Astrocyte of the spinal cord (primary cell): ENCODE measurements around the gene SCYGR7.
A peak's percentile ranks its signal among the peaks of the same experiment; 100 is the strongest.
"Not testable (repeated sequence)": the region's sequence is repeated elsewhere in the genome, so short reads cannot be mapped to it uniquely, and the experiment has no call there.

Experiments used
- DNase-seq: peaks from one replicate; pipeline ENCODE4 v3.0.0; 2011; ENCODE audit warnings: low read depth, low spot score
- H3K4me3 ChIP-seq: 2 replicates; pipeline ENCODE4 v1.5.1; 2011; ENCODE audit warnings: low read depth, mild to moderate bottlenecking, low read length, moderate library complexity
- in situ Hi-C: cut with HindIII; loops from 2 replicates; pipeline ENCODE4 v1.10.0; 2017; ENCODE audit warnings: low sequenced_read_pairs
- TF ChIP-seq, protein P1 (sequence below): IDR thresholded peaks from 2 replicates; pipeline ENCODE4 v1.5.1; 2012; ENCODE audit warnings: low read depth, mild to moderate bottlenecking, low read length, inconsistent platforms

SCYGR7 gene

DNA sequence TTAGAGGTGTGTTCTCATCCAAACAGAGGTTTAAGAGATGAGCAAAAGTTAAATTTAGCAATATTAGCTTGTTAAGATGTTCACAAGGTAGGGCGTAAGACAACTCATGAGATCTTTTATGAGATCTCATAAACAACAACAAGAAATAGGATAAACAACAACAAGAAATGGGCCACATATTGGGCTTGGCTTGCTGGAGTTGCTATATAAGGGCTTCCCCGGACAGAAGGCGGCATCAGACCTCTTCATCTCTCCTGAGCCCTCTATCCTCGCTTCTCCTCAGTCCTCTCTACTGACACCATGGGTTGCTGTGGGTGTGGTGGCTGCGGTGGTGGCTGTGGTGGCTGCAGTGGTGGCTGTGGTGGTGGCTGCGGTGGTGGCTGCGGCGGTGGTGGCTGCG is 17.5 kb downstream of the SCYGR7 start, which contains the start of gene SCYGR8:
SCYGR8 (plus strand) TSS at position 301 of the 400 bp plus-strand sequence; CDS start at position 301, 0 bp downstream.
- in situ Hi-C loops: no loop called here
- TF ChIP-seq, protein P1, sequence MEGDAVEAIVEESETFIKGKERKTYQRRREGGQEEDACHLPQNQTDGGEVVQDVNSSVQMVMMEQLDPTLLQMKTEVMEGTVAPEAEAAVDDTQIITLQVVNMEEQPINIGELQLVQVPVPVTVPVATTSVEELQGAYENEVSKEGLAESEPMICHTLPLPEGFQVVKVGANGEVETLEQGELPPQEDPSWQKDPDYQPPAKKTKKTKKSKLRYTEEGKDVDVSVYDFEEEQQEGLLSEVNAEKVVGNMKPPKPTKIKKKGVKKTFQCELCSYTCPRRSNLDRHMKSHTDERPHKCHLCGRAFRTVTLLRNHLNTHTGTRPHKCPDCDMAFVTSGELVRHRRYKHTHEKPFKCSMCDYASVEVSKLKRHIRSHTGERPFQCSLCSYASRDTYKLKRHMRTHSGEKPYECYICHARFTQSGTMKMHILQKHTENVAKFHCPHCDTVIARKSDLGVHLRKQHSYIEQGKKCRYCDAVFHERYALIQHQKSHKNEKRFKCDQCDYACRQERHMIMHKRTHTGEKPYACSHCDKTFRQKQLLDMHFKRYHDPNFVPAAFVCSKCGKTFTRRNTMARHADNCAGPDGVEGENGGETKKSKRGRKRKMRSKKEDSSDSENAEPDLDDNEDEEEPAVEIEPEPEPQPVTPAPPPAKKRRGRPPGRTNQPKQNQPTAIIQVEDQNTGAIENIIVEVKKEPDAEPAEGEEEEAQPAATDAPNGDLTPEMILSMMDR: no peak
- no peak for DNase-seq
- no peak within 1 kb of the TSS for H3K4me3 ChIP-seq

DNA sequence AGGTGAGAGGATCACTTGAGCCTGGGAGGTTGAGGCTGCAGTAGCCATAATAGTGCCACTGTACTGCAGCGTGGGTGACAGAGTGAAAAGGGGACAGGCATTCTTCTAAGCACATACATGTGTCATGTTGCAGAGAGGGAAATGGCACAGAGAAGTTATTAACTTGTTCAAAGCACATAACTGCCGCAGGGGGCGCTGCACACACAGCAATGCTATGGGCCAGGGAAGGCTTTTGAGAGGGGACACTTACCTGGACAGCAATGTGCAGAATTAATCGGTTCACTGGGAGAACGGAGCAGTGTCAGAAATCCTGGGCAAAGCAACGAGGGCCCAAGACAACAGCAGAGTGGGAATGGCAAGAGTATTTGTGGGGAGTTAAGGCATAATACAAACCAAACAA is 19.9 kb downstream of the SCYGR7 start:
- no peak for DNase-seq
- in situ Hi-C loops: no loop called here
- TF ChIP-seq, protein P1: peak; percentile 48
- no peak overlapping the region for H3K4me3 ChIP-seq

DNA sequence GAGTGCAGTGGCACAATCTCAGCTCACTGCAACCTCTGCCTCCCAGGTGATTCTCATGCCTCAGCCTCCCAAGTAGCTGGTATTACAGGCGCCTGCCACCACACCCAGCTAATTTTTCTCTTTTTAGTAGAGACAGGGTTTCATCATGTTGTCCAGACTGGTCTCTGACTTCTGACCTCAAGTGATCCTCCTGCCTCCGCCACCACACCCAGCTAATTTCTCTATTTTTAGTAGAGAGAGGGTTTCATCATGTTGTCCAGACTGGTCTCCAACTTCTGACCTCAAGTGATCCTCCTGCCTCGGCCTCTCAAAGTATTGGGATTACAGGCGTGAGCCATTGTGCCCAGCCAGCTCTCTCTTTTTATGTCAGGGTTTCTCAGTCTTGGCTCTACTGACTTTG is 28.1 kb downstream of the SCYGR7 start:
- in situ Hi-C loops, DNase-seq, H3K4me3 ChIP-seq: not testable (repeated sequence)

DNA sequence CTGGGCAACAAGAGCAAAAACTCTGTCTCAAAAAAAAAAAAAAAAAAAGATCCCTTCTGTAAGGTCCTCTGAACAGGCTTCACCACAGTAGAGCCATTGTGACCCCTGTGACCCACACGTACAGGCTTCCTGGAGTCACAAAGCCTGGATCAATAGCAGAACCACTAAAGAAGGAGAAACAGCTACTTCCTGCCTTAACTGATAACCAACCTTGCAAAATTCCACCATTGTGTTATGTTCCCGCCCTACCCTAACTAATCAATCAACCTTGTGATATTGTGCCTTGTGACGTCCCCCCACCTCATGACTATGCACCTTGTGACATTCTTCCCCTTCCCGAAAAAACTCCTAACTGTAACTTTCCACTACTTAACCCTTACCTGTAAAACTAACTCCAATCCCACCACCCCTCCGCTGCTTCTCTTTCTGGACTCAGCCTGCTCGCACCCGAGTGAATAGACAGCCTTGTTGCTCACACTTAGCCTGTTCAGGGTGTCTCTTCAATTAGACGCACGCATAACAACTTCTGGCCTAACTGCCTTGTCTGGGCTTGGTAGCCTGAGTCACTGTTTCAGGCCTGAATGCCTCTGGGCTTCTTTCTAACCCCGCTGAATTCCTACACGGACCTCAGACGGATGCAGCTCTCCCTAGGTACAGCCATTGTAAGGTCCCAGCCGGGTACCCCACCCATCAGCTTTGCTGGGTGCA is 31.4 kb downstream of the SCYGR7 start:
- no peak for DNase-seq
- no peak overlapping the region for H3K4me3 ChIP-seq
- TF ChIP-seq, protein P1: no peak
- in situ Hi-C loops: no loop called here

DNA sequence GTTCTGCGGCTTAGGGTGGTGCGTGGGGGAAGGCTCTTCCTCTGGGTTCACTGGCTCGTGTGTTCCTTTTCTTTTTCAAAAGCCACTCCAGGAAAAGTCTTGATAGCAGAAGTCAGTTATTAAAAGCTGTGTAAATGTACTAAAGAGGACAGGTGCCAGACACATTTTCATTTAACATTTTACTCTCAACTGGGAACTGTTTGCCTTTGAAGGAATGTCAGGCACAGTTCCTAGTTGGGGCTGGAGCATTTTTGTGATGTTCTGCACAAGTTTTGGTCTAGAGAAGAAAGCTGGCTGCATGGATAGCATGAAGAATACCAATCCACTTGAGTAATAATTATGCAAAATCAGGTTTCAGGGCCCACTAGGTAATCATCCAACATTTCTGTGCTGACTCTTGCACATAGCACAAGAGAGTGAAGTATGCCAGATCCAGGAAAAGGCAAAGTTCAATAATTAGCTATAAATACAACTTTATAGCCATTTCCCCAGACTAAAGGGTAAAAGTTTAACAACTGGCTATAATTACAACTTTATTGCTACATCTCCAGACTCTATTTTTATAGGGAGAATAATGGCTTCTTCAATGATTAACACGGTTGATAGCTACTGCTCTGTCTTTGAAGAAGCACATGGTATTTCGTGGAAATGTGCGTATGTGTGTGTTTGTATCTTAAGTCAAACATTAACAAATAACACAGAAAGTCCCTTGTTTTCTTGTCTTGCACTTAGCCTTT is 33.8 kb downstream of the SCYGR7 start:
- no peak for DNase-seq

DNA sequence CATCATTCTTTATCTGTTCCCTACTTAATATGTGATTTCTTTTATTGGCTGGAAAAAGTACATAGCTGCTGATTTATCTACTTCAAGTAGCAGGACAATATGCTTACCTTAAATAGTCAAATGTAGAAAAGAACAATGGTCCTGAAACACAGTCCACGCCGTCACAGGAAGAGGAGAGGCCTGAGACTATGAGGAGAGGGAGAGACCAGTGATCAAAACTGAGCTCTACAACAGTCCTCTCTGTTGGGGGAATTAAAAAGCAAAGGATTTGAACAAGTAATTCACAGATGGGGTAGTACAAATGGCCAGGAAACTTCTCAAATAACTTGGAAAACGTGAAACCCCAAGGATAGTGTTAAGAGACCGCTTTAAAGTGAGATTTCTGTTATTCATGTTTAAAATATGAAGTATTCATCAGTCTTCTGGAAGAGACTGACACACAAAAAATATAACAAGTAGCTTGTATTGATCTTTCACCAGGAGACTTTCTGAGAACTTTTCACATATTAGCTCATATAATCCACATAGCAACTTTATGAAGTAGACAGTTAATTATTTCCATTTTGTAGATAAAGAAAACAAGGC is 37.7 kb downstream of the SCYGR7 start:
- no peak for DNase-seq

More for the DNA sequence above, 33.8 kb downstream of the SCYGR7 start:
- TF ChIP-seq, protein P1: no peak
- in situ Hi-C loops: no loop called here
- no peak overlapping the region for H3K4me3 ChIP-seq

More for the DNA sequence above, 37.7 kb downstream of the SCYGR7 start:
- in situ Hi-C loops: no loop called here
- H3K4me3 ChIP-seq: no peak overlapping the region
- TF ChIP-seq, protein P1: no peak
